A549 (cell line): ENCODE results near the gene SNX11. TPM values are rescaled to one million over a fixed set of nuclear protein-coding genes. Genes with fewer than 3 reads are reported as not detected.

Experiments used
- ATAC-seq, 2 experiments: fragments of 200-7000 bp in 1 of 2; fragments of >200 bp in 1 of 2; cut with Nextera tagmentation in 1 of 2; cut with Tn5 transposase in 1 of 2; 3 replicates each; pipeline versions ENCODE4 v1.8.0 to v1.9.1; 2018 to 2020; ENCODE audit warnings: mild to moderate bottlenecking in 1 of 2, moderate library complexity in 1 of 2
- CTCF ChIA-PET: fragments of 300-600 bp; sonication (Branson Sonifier 250); formaldehyde crosslinking; extraction: SDS; loops from one replicate; lab custom pipeline; 2021; ENCODE audit warnings: antibody characterized with exemption, inconsistent platforms; lab: Yijun Ruan, JAX
- POLR2A ChIA-PET: fragments of 350-600 bp; formaldehyde crosslinking; extraction: SDS; loops from one replicate; lab custom pipeline; 2021; ENCODE audit warnings: antibody characterized with exemption, inconsistent platforms; lab: Yijun Ruan, JAX
- DNase-seq, 2 experiments: peaks; one replicate each; pipeline versions ENCODE4 v3.0.0 to v3.0.0-alpha.2; 2011 to 2016; ENCODE audit warnings: low read depth in 1 of 2, low spot score in 1 of 2
- FAIRE-seq: peaks from 2 replicates; lab custom pipeline; 2011; peaks lifted over from hg19 to GRCh38; lab: Jason Lieb, UNC
- H3K27ac ChIP-seq, 2 experiments: fragments of >200 bp; sonication (Bioruptor Twin); formaldehyde crosslinking; 3 replicates each; pipeline ENCODE4 v1.5.1; 2016 to 2017
- H3K4me1 ChIP-seq: fragments of >200 bp; sonication (Bioruptor Twin); formaldehyde crosslinking; 3 replicates; pipeline ENCODE4 v1.6.1; 2016
- H3K4me2 ChIP-seq: fragments of >200 bp; sonication (Bioruptor Twin); formaldehyde crosslinking; 3 replicates; pipeline ENCODE4 v1.6.1; 2016
- H3K4me3 ChIP-seq: fragments of >200 bp; sonication (Bioruptor Twin); formaldehyde crosslinking; 3 replicates; pipeline ENCODE4 v1.5.1; 2016
- H3K9me3 ChIP-seq: fragments of >200 bp; sonication (Bioruptor Twin); formaldehyde crosslinking; 3 replicates; pipeline ENCODE4 v1.6.1; 2016
- CBX2 ChIP-seq: fragments of 200-600 bp; sonication (generic); IDR thresholded peaks from 2 replicates; pipeline ENCODE4 v1.6.1; 2016; ENCODE audit warnings: low read depth, mild to moderate bottlenecking, borderline replicate concordance
- CHD4 ChIP-seq: fragments of 200-600 bp; sonication (generic); IDR thresholded peaks from 2 replicates; pipeline ENCODE4 v1.6.1; 2016; ENCODE audit warnings: antibody characterized with exemption, mild to moderate bottlenecking, borderline replicate concordance
- CTCF ChIP-seq: fragments of >200 bp; sonication (Bioruptor Twin); formaldehyde crosslinking; IDR thresholded peaks from 3 replicates; pipeline ENCODE4 v1.5.1; 2016
- E2F6 ChIP-seq: IDR thresholded peaks from 2 replicates; pipeline ENCODE4 v1.6.1; 2012; ENCODE audit warnings: low read depth, borderline replicate concordance
- EHF ChIP-seq: fragments of 250-450 bp; sonication (Bioruptor Pico); IDR thresholded peaks from 2 replicates; pipeline ENCODE4 v1.5.0; 2020; ENCODE audit warnings: mild to moderate bottlenecking
- EHMT2 ChIP-seq: fragments of 200-600 bp; sonication (generic); IDR thresholded peaks from 2 replicates; pipeline ENCODE4 v1.6.1; 2016; ENCODE audit warnings: antibody characterized with exemption, low read depth, mild to moderate bottlenecking, moderate library complexity
- ELK1 ChIP-seq: fragments of 150-350 bp; IDR thresholded peaks from 2 replicates; pipeline ENCODE4 v1.6.1; 2014; ENCODE audit warnings: low read depth, mild to moderate bottlenecking, low read length
- ESRRA ChIP-seq: fragments of 150-350 bp; IDR thresholded peaks from 2 replicates; pipeline ENCODE4 v1.6.1; 2014; ENCODE audit warnings: mild to moderate bottlenecking, low read length, borderline replicate concordance
- FOSB ChIP-seq: fragments of 250-450 bp; sonication (Bioruptor Pico); IDR thresholded peaks from 2 replicates; pipeline ENCODE4 v1.5.0; 2020; ENCODE audit warnings: mild to moderate bottlenecking, moderate library complexity
- HDAC2 ChIP-seq: fragments of 200-600 bp; sonication (generic); IDR thresholded peaks from 2 replicates; pipeline ENCODE4 v1.6.1; 2016
- JUN ChIP-seq, 2 experiments: fragments of >200 bp; sonication (Bioruptor Twin); formaldehyde crosslinking; IDR thresholded peaks; 2 replicates in 1 of 2; 3 replicates in 1 of 2; pipeline ENCODE4 v1.6.1; 2016 to 2017
- JUNB ChIP-seq: fragments of >200 bp; sonication (Bioruptor Twin); formaldehyde crosslinking; IDR thresholded peaks from 2 replicates; pipeline ENCODE4 v1.6.1; 2016
- KDM5A ChIP-seq: fragments of 200-600 bp; sonication (generic); IDR thresholded peaks from 2 replicates; pipeline ENCODE4 v1.6.1; 2016; ENCODE audit warnings: antibody characterized with exemption, mild to moderate bottlenecking
- MAFK ChIP-seq: fragments of 450-650 bp; IDR thresholded peaks from 2 replicates; pipeline ENCODE4 v1.6.1; 2014; ENCODE audit not compliant: partially characterized antibody
- MAZ ChIP-seq: fragments of 150-350 bp; IDR thresholded peaks from 2 replicates; pipeline ENCODE4 v1.6.1; 2014; ENCODE audit warnings: antibody characterized with exemption, low read depth, low read length, borderline replicate concordance
- NR3C1 ChIP-seq: fragments of >200 bp; sonication (Bioruptor Twin); formaldehyde crosslinking; IDR thresholded peaks from 3 replicates; pipeline ENCODE4 v1.6.1; 2017
- PHF8 ChIP-seq: fragments of 200-600 bp; sonication (generic); IDR thresholded peaks from 2 replicates; pipeline ENCODE4 v1.6.1; 2016; ENCODE audit warnings: low read depth, mild to moderate bottlenecking, antibody characterized with exemption, moderate library complexity, borderline replicate concordance
- POLR2A ChIP-seq: IDR thresholded peaks from 2 replicates; pipeline ENCODE4 v1.6.1; 2012; ENCODE audit warnings: mild to moderate bottlenecking, low read length
- RCOR1 ChIP-seq: fragments of 150-350 bp; IDR thresholded peaks from 2 replicates; pipeline ENCODE4 v1.6.1; 2014; ENCODE audit warnings: antibody characterized with exemption, low read length, low read depth
- REST ChIP-seq: fragments of 200-600 bp; sonication (generic); IDR thresholded peaks from 2 replicates; pipeline ENCODE4 v1.6.1; 2016; ENCODE audit warnings: antibody characterized with exemption, mild to moderate bottlenecking, moderate library complexity
- RNF2 ChIP-seq: fragments of 200-600 bp; sonication (generic); IDR thresholded peaks from 2 replicates; pipeline ENCODE4 v1.6.1; 2016; ENCODE audit warnings: low read depth, mild to moderate bottlenecking, antibody characterized with exemption, moderate library complexity, borderline replicate concordance
- SMC3 ChIP-seq: fragments of >200 bp; sonication (Bioruptor Twin); formaldehyde crosslinking; IDR thresholded peaks from 3 replicates; pipeline ENCODE4 v1.6.1; 2018; ENCODE audit warnings: inconsistent platforms
- TFCP2L1 ChIP-seq: fragments of 250-450 bp; sonication (Bioruptor Pico); IDR thresholded peaks from 2 replicates; pipeline ENCODE4 v1.5.0; 2021; ENCODE audit warnings: mild to moderate bottlenecking
- ZC3H11A ChIP-seq: fragments of 450-650 bp; IDR thresholded peaks from 2 replicates; pipeline ENCODE4 v1.6.1; 2014; ENCODE audit warnings: antibody characterized with exemption, mild to moderate bottlenecking
- WGBS: methylation state at CpG from one replicate; pipeline ENCODE4 v1.1.6; 2017; ENCODE audit errors: missing lambda C conversion rate; 5-methylcytosine and 5-hydroxymethylcytosine counted together
- polyA plus RNA-seq, 4 experiments: library from polyadenylated mRNA; depleted of rRNA in 3 of 4; stranded (reverse); fragments of >200 nt; fragmentation: RNase III in 1 of 4; extraction: RNeasy Plus Mini Kit Qiagen cat#74134 plus additional on column Dnase treatment in 1 of 4; gene quantifications; 2 replicates in 3 of 4; 3 replicates in 1 of 4; pipeline ENCODE4 v1.2.3, GENCODE V29; 2011 to 2017
- TF ChIP-seq, protein P1 (sequence below): fragments of 450-650 bp; IDR thresholded peaks from 2 replicates; pipeline ENCODE4 v1.6.1; 2014; ENCODE audit warnings: antibody characterized with exemption

The SNX11 gene
- polyA plus RNA-seq, 2 of the 4 experiments (the other 2 are of a cell fraction), result 22.3 to 28.4 TPM

DNA sequence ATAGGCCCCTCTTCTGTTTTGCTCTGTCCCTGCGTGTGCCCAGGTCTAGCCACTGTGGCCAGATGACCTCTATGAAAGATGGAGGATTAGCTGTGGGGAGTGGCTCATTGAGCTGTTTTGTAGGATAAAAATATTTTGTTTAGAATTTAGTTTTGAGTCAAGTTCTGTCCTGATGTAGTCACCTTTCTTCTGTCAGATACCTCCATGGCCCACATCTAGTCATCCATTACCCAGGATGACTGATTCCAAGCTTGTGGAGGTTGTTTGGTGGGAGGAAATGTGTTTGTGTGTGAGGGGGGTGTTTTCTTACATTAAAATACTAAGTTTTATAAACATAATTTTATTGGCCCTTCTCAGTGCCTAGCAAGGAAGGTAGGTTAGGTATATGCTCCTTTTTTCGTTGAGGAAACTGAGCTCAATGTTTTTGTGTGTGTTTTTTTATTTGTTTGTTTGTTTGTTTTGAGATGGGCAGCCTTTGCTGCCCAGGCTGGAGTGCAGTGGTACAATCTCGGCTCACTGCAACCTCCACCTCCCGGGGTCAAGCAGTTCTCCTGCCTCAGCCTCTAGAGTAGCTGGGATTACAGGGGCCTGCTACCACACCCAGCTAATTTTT is 16.3 kb downstream of the SNX11 start (continued):
- TF ChIP-seq RNF2, result no peak

GRCh38 chr17:48125829-48126531 is 18.4 kb downstream of the SNX11 start:
- FAIRE-seq, result no peak
- ChIA-PET CTCF (interaction anchor here (0.6 to 14.2 kb wide), 10 partner anchors 15 to 404 kb away, joined by 3 to 196 read pairs (median 4); partner anchors contain the start of gene CDK5RAP3), POLR2A (no interaction called here)
- TF ChIP-seq KDM5A (no peak), ESRRA (no peak), RNF2 (no peak), EHF (CRISPR knock-in tag) (no peak), CHD4 (no peak), EHMT2 (no peak), JUNB (no peak), MAFK (no peak), PHF8 (no peak), CBX2 (no peak), SMC3 (no peak), RCOR1 (no peak), ZC3H11A (no peak), POLR2A (no peak), MAZ (no peak), TFCP2L1 (no peak)
- TF ChIP-seq, protein P1, sequence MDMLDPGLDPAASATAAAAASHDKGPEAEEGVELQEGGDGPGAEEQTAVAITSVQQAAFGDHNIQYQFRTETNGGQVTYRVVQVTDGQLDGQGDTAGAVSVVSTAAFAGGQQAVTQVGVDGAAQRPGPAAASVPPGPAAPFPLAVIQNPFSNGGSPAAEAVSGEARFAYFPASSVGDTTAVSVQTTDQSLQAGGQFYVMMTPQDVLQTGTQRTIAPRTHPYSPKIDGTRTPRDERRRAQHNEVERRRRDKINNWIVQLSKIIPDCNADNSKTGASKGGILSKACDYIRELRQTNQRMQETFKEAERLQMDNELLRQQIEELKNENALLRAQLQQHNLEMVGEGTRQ, result no peak
- no peak for DNase-seq
- H3K4me3 ChIP-seq, result no peak overlapping the region
- 76% methylated on average over 9 of the region's 9 CpGs for WGBS
- no peak for ATAC-seq
- H3K27ac ChIP-seq, result no peak overlapping the region
- H3K4me2 ChIP-seq, result no peak overlapping the region
- H3K9me3 ChIP-seq, result no peaks in the 10 kb centered on the region
- peaks cover 12% of the 10 kb centered on the region for H3K4me1 ChIP-seq

DNA sequence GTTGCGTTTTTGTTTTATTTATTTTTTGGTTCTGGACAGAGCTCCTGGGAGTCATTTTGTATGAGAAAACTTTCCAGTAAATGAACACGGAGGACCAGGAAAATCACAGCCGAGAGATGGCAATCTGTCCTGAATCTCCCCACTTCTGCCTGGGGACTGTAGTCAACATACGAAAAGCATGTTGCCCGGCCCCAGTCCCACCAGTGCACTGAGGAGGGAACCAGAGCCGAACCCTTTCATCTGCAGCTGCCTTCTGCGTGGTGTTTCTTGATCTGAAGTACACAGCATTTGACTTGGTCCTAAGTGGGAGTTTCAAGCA is 18.9 kb downstream of the SNX11 start:
- peaks cover 12% of the 10 kb centered on the region for H3K4me1 ChIP-seq
- no peaks in the 10 kb centered on the region for H3K9me3 ChIP-seq
- ChIA-PET CTCF (interaction anchor here (0.7 to 14.2 kb wide), 6 partner anchors 14 to 98 kb away, joined by 3 to 196 read pairs (median 6); no protein-coding TSS in a partner anchor), POLR2A (no interaction called here)
- no peak overlapping the region for H3K4me3 ChIP-seq
- ATAC-seq, result no peak
- FAIRE-seq, result no peak
- H3K27ac ChIP-seq, result no peak overlapping the region
- WGBS, result 94% methylated on average over 7 of the region's 7 CpGs
- H3K4me2 ChIP-seq, result no peak overlapping the region
- no peak for DNase-seq
- TF ChIP-seq MAZ (no peak), JUN (IDR thresholded peaks at IDR 0.05) (no peak), REST (no peak), CHD4 (no peak), FOSB (CRISPR knock-in tag) (no peak), ELK1 (no peak), HDAC2 (no peak), EHF (CRISPR knock-in tag) (no peak), CTCF (no peak), RNF2 (no peak), E2F6 (no peak), NR3C1 (no peak), KDM5A (no peak), PHF8 (no peak)
- TF ChIP-seq, protein P1, result no peak
